Activated T-cell treated with anti-CD3 and anti-CD28 coated beads, Interleukin-2, amount 50 U/mL, for 24 hours (primary cell): ENCODE results near the gene EFR3B.

ENCODE experiments used
- DNase-seq: peaks from one replicate; pipeline ENCODE4 v3.0.0-alpha.2; 2020
- H3K27ac Mint-ChIP-seq: 2 replicates; pipeline ENCODE4 v1.8.0; 2020; ENCODE audit warnings: mild to moderate bottlenecking, mixed read lengths
- H3K27me3 Mint-ChIP-seq: 2 replicates; pipeline ENCODE4 v1.8.0; 2020; ENCODE audit warnings: mixed read lengths
- H3K36me3 Mint-ChIP-seq: 2 replicates; pipeline ENCODE4 v1.8.0; 2020; ENCODE audit warnings: low read depth, mixed read lengths
- H3K4me1 Mint-ChIP-seq: 2 replicates; pipeline ENCODE4 v1.8.0; 2020; ENCODE audit warnings: low read depth, mixed read lengths
- H3K4me3 Mint-ChIP-seq: 2 replicates; pipeline ENCODE4 v1.8.0; 2020; ENCODE audit warnings: mild to moderate bottlenecking, moderate library complexity, mixed read lengths
- H3K9me3 Mint-ChIP-seq: 2 replicates; pipeline ENCODE4 v1.8.0; 2020; ENCODE audit warnings: mixed read lengths

Gene EFR3B

DNA sequence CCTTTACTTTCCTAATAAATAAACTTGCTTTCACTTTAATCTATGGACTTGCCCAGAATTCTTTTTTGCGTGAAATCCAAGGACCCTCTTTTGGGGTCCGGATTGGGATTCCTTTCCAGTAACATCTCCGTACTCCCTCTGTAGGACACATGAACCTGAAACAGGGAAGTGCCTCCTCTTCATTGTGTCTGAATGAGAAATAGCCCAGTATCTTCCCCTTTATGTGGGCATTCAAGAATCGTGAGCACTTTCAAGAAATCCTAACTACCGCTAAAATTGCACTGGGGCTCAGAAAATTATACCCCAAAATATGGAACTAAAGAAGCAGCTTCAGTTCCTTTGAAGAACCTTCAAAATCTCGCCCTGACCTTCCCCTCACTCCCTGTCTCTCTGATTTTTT, 134.3 kb downstream of the EFR3B start:
- H3K4me3 Mint-ChIP-seq, result no peak overlapping the region
- peaks cover 1% of the 10 kb centered on the region for H3K4me1 Mint-ChIP-seq
- H3K36me3 Mint-ChIP-seq, result no peaks in the 10 kb centered on the region
- no peak overlapping the region for H3K27ac Mint-ChIP-seq
- peaks cover 23% of the 10 kb centered on the region for H3K27me3 Mint-ChIP-seq
- no peak for DNase-seq
- H3K9me3 Mint-ChIP-seq, result no peaks in the 10 kb centered on the region

DNA sequence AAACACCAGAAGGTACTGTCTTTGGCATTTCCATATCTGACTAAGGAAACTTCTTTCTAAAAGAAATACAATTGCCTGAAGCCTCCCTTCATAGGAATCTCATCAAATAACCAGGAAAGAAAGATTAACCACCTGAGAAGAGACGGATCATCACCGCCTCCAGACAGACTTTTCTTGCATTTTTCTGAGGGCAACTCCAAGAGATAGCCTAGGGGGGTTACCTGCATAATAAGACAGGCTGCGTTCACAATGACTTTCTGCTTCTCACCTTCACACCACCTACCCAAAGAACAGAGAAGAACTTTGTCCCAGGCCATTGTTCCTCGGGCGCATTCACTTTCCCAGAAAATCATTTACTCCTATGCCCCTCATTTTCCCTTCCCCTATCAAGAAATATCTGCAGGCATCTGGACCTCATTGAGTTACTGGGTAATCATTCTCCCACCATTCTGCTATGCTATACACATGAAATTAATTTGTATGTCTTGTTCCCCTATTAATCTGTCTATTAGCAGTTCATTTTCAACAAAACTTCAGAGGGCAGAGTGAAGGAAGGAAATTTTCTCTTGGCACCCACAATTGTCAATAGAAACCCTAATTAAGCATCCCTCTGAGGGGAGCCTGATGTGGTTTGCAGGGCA, 134.8 kb downstream of the EFR3B start:
- H3K27me3 Mint-ChIP-seq, result peaks cover 23% of the 10 kb centered on the region
- H3K4me3 Mint-ChIP-seq, result no peak overlapping the region
- H3K36me3 Mint-ChIP-seq, result no peaks in the 10 kb centered on the region

DNA sequence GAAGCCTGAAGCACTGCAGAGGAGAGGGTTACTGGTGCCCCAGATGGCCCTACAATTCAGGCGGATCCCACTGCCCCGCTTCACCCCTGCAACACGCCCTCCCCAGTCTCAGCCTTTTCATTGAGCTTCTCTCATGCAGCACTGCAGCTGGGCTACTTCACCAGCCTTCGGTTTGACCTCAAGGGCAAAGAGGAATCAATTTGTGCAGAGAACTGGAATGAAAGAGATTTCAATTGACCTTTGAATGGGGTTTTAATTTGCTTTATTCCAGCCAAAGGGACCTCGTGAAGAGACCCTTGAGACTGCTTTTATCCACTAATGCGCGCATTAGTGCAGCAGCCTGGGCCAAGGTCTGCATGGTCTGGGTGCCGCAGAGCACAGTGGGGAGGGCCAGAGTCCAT, 135.3 kb downstream of the EFR3B start:
- H3K27me3 Mint-ChIP-seq, result peaks cover 23% of the 10 kb centered on the region

More for the DNA sequence above, 134.8 kb downstream of the EFR3B start:
- H3K9me3 Mint-ChIP-seq, result no peaks in the 10 kb centered on the region
- DNase-seq, result no peak
- H3K4me1 Mint-ChIP-seq, result peaks cover 1% of the 10 kb centered on the region
- H3K27ac Mint-ChIP-seq, result no peak overlapping the region

DNA sequence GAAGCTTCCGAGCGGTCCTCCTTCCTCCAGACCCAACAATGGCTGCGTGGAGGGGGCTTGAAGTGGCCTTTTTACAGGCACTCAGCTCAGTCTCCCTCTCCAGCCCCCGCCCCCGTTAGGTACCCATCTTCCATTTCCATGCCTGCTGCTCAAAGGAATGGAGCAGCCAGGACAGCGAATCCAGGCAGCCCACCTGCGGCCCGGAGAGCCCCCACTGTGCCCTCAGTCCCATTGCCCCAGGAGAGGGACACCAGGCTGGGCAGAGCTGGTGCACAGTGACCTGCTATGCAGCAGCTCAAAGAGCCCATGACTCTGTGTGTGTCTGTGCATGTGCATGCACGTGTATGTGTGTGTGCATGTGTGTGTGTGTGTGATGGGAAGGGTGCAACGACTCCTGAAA, 137.1 kb downstream of the EFR3B start:
- H3K9me3 Mint-ChIP-seq, result no peaks in the 10 kb centered on the region
- H3K4me1 Mint-ChIP-seq, result no peaks in the 10 kb centered on the region
- no peak for DNase-seq
- H3K27ac Mint-ChIP-seq, result peak overlapping the region; percentile 42
- H3K27me3 Mint-ChIP-seq, result peaks cover 15% of the 10 kb centered on the region
- H3K4me3 Mint-ChIP-seq, result no peak overlapping the region
- H3K36me3 Mint-ChIP-seq, result no peaks in the 10 kb centered on the region

More for the DNA sequence above, 135.3 kb downstream of the EFR3B start:
- DNase-seq, result no peak
- peaks cover 1% of the 10 kb centered on the region for H3K4me1 Mint-ChIP-seq
- no peak overlapping the region for H3K27ac Mint-ChIP-seq
- H3K4me3 Mint-ChIP-seq, result no peak overlapping the region
- H3K36me3 Mint-ChIP-seq, result no peaks in the 10 kb centered on the region
- no peaks in the 10 kb centered on the region for H3K9me3 Mint-ChIP-seq

DNA sequence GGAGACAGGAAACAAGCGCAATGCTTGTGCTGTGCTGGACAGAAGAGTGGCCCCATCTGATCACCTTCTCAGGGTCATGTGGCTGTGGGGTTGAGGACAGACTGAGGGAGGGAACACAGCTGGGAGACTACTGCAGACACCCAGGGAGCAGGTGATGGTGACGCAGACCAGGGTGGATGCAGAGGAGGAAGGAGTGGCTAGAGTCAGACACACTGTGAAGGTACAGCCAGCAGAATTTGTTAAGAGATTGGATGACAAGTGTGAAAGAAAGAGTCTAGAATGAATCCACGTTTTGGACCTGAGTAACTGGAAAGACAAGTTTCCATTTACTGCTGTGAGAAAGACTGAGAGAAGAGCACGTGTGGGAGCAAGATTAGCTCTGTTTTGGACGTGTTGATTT, 142.4 kb downstream of the EFR3B start:
- H3K4me1 Mint-ChIP-seq, result no peaks in the 10 kb centered on the region
- DNase-seq, result no peak
- H3K36me3 Mint-ChIP-seq, result no peaks in the 10 kb centered on the region
- H3K9me3 Mint-ChIP-seq, result no peaks in the 10 kb centered on the region
- no peak overlapping the region for H3K4me3 Mint-ChIP-seq
- no peak overlapping the region for H3K27ac Mint-ChIP-seq
- no peaks in the 10 kb centered on the region for H3K27me3 Mint-ChIP-seq

DNA sequence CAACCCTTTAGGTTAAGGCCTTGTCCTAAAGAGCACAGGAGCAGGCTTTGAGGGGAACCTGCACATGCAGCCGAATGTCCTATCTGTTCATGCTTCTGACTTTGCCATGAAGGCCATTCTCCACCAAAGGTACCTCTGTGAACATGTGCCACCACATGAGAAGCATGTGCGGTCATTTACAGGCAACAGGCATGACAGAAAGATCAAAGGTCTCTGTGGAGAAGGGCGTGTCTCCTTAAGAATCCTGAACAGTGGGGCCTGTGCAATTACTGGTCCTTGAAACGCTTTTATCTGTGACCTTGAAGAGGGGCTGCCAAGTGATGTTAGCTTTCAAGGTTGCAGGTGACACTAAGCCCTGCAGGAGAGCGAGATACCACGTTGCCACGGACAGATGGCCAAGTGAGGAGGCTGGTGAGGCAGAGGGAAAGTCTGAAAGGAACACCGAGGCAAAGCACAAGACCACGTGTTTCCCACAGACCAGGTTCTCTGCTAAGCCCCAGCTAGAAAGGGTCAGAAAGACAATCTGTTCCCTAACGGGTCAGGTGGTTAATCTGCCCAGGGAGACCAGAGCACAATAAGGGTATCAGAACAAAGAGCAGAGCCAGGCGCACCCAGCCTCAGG, 146.0 kb downstream of the EFR3B start:
- no peak overlapping the region for H3K4me3 Mint-ChIP-seq
- no peaks in the 10 kb centered on the region for H3K27me3 Mint-ChIP-seq
- H3K36me3 Mint-ChIP-seq, result no peaks in the 10 kb centered on the region
- H3K9me3 Mint-ChIP-seq, result no peaks in the 10 kb centered on the region
- H3K27ac Mint-ChIP-seq, result no peak overlapping the region
- H3K4me1 Mint-ChIP-seq, result no peaks in the 10 kb centered on the region
- no peak for DNase-seq

DNA sequence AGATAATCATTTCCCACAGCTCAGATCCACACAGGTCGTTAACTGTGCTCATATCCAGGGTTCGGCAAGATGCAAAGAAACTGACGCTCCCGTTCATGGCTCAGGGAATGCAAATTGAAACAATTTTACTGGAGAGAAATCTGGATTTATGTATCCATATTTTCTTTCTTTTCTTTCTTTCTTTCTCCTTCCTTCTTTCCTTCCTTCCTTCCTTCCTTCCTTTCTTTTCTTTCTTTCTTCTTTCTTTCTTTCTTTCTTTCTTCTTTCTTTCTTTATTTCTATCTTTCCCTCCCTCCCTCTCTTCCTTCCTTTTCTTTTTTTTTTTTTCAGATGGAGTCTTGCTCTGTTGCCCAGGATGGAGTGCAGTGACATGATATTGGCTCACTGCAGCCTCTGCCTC, 146.5 kb downstream of the EFR3B start:
- no peaks in the 10 kb centered on the region for H3K36me3 Mint-ChIP-seq
- no peaks in the 10 kb centered on the region for H3K27me3 Mint-ChIP-seq
- H3K4me1 Mint-ChIP-seq, result no peaks in the 10 kb centered on the region
- H3K9me3 Mint-ChIP-seq, result no peaks in the 10 kb centered on the region
- no peak overlapping the region for H3K27ac Mint-ChIP-seq
- no peak for DNase-seq
- H3K4me3 Mint-ChIP-seq, result no peak overlapping the region

DNA sequence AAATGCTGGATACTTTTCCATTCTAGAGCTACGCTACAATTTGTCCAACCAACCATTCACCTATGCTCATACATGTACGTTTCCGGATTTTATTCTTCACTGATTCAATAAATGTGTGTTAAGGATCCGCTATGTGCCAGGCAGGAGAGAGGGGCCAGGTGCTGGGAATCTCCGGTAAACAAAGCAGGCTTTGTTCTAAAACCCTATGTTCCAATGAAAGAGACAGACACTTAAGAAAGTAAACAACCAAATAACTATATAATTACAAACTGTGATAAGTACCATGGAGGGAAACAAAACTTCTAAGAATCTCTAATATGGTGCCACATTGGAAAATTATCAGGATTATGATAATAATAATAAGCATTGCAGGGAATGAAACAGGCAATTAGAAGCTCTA, 148.7 kb downstream of the EFR3B start:
- Mint-ChIP-seq H3K9me3 (no peaks in the 10 kb centered on the region), H3K4me1 (no peaks in the 10 kb centered on the region), H3K36me3 (no peaks in the 10 kb centered on the region), H3K27ac (no peak overlapping the region), H3K27me3 (no peaks in the 10 kb centered on the region), H3K4me3 (no peak overlapping the region)
- no peak for DNase-seq

DNA sequence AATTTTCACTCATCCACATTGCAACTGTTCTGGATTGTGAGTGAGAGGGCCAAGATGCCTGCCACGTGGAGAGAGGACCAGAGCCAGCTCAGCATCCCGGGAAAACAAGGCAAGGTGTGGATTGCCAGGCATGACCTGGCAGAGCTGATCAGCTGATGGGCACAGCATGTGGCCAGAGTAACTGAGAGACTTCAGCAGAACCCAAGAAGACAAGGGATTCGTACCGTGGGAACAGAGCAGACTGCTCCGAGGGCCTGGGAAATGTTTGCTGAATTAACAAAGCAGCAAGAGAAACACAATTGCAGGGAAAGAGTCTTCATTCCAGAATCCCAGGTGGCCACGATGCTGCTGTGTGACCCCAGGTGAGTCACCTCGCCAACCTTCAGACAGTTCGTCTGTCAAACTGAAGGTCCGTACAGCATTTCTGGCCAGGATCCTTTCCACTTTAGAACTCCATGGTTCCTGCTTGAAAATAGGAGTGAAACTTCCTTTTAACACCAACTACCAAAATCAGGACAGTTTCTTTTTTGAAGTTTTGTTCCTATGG, 152.8 kb downstream of the EFR3B start:
- H3K27ac Mint-ChIP-seq, result no peak overlapping the region

DNA sequence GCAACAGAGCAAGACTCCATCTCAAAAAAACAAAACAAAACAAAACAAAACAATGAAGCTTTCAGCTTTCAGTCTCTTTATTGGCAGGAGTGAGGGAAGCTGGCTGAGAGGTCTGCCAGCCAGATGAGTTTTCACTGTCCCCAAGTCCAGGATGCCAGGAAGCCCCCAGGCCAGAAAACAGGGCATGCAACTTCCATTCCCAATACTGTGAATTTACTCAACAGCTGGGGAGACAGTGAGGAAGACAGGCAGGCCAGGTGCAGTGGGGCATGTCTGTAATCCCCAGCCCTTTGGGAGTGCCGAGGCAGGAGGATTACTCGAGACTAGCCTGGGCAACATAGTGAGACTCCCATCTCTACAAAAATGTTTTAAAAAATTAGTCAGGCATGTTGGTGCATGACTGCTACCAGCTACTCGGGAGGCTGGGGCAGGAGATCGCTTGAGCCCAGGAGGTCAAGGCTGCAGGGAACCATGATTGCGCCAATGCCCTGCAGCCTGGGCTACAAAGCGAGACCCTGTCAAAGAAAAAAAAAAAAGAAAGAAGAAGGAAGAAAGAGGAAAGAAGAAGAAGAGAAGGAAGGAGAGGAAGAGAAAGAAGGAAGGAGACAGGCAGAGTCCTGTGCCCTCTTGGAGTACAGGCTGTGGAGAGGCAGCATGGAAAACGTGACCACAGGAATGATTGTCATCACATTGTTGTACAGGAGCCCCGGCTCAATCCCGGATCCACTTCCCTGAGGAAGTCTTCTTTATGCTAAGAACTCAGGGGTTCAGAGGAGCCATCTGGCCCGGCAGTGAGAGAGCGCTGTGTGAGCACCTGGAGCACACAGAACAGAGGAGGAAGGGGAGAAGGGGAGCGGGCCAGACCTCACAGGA, 155.7 kb downstream of the EFR3B start:
- Mint-ChIP-seq H3K4me1 (peaks cover 6% of the 10 kb centered on the region), H3K36me3 (no peaks in the 10 kb centered on the region), H3K27me3 (no peaks in the 10 kb centered on the region), H3K4me3 (no peak overlapping the region), H3K9me3 (no peaks in the 10 kb centered on the region), H3K27ac (no peak overlapping the region)
- DNase-seq, result no peak

More for the DNA sequence above, 152.8 kb downstream of the EFR3B start:
- no peaks in the 10 kb centered on the region for H3K36me3 Mint-ChIP-seq
- no peak overlapping the region for H3K4me3 Mint-ChIP-seq
- no peaks in the 10 kb centered on the region for H3K9me3 Mint-ChIP-seq
- no peaks in the 10 kb centered on the region for H3K4me1 Mint-ChIP-seq
- H3K27me3 Mint-ChIP-seq, result no peaks in the 10 kb centered on the region
- no peak for DNase-seq

DNA sequence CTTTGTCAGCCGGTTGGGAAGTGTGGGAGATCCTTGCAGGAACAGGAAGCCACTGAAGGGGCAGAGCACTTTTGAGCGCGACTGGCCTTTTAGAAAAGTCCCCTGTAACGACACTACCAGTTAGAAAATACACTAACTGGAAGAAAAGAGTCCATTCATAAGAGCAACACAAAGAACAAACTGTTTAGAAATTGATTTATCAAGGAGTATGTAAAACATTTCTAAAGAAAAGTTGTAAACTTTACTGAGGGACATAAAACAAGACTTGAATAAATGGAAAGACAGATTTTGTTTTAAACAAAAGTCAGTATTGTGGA, 156.3 kb downstream of the EFR3B start:
- peaks cover 8% of the 10 kb centered on the region for H3K4me1 Mint-ChIP-seq
- no peak for DNase-seq
- H3K27me3 Mint-ChIP-seq, result no peaks in the 10 kb centered on the region
- no peaks in the 10 kb centered on the region for H3K9me3 Mint-ChIP-seq
- H3K27ac Mint-ChIP-seq, result no peak overlapping the region
- H3K4me3 Mint-ChIP-seq, result no peak overlapping the region
- H3K36me3 Mint-ChIP-seq, result no peaks in the 10 kb centered on the region

DNA sequence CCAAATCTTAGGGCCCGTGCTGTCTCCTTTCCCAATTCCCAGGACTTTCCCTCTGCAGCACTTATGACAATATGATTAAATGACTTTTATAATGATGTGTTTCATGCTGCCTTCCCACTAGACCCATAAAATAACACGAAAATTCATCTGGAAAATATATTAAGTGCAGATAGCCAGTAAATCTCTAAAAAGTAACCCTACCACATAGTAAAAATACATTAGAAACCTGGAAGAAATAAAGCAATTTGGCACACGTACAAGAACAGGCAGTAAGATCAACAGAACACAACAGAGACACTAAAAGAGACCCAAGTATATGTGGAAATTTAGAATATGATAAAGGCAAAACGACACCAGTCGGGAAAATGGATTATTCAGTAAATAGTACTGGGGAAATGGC, 156.7 kb downstream of the EFR3B start:
- H3K36me3 Mint-ChIP-seq, result no peaks in the 10 kb centered on the region
- no peaks in the 10 kb centered on the region for H3K27me3 Mint-ChIP-seq
- no peaks in the 10 kb centered on the region for H3K9me3 Mint-ChIP-seq
- no peak overlapping the region for H3K4me3 Mint-ChIP-seq
- H3K27ac Mint-ChIP-seq, result no peak overlapping the region
- H3K4me1 Mint-ChIP-seq, result peaks cover 9% of the 10 kb centered on the region
- DNase-seq, result no peak

DNA sequence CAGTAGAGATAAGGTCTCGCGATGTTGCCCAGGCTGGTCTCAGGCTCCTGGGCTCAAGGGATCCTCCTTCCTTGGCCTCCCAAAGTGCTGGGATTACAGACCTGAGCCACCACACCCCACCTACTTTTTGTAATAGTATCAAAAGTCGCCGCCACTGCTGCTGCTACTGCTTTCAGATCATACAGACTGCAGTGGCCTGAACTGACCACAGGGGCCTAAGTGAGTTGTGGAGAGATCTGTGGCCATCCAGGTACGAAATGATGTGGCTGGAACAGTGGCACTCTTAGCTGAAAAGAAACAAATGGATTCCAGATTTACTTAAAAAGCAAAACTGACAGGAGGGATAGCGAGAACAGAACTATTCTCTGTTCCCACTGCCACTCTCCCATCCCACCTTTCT, 159.4 kb downstream of the EFR3B start:
- H3K4me3 Mint-ChIP-seq, result no peak overlapping the region
- DNase-seq, result no peak
- H3K9me3 Mint-ChIP-seq, result no peaks in the 10 kb centered on the region
- no peaks in the 10 kb centered on the region for H3K36me3 Mint-ChIP-seq
- peaks cover 9% of the 10 kb centered on the region for H3K4me1 Mint-ChIP-seq
- H3K27ac Mint-ChIP-seq, result no peak overlapping the region
- H3K27me3 Mint-ChIP-seq, result no peaks in the 10 kb centered on the region

DNA sequence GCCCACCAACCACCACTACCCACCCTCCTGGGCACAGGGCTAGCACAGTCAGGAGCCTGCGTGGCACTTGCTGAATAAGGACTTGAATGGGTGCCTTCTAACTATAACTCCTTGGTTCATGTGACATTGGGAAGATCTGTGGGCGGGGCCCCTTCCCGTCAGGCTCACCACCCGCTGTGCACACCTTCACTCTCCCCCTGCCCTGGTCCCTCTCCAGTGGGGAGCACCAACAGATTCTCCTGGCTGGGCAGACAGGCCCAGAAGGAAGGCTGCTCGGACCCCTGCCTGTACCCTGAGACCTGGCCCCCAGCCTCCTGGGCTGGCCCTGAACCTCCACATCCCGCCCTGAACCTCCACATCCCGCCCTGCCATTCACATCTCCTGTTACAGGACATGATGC, 159.9 kb downstream of the EFR3B start:
- no peak for DNase-seq
- peaks cover 10% of the 10 kb centered on the region for H3K4me1 Mint-ChIP-seq
- H3K36me3 Mint-ChIP-seq, result no peaks in the 10 kb centered on the region
- H3K27me3 Mint-ChIP-seq, result no peaks in the 10 kb centered on the region
- no peak overlapping the region for H3K27ac Mint-ChIP-seq
- H3K4me3 Mint-ChIP-seq, result no peak overlapping the region
- no peaks in the 10 kb centered on the region for H3K9me3 Mint-ChIP-seq

DNA sequence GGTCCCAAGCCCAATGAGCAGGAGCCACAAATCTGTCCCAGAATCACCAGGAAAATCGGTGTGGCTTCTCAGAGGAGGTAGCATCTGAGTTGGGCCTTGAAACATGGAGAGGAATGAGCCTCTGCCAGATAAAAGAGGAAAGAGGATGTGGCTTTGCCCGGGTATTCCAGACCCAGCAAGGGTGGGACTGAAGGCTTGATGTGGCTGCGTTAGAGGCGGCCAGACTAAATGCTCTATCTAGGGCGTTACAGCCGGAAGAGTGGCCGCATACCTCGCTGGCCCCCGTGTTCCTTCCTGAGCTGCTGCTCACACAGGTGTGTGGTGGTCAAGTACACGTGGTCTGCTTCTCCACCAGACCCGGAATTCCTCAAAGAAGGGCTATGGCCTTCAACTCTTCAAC, 160.4 kb downstream of the EFR3B start:
- no peaks in the 10 kb centered on the region for H3K27me3 Mint-ChIP-seq
- H3K27ac Mint-ChIP-seq, result no peak overlapping the region
- peaks cover 14% of the 10 kb centered on the region for H3K4me1 Mint-ChIP-seq
- no peaks in the 10 kb centered on the region for H3K36me3 Mint-ChIP-seq
- no peak overlapping the region for H3K4me3 Mint-ChIP-seq
- H3K9me3 Mint-ChIP-seq, result no peaks in the 10 kb centered on the region
- no peak for DNase-seq
